NCI-H128 (cell line): ENCODE data around the gene PAFAH1B2.
"Not testable (repeated sequence)": the region's sequence is repeated elsewhere in the genome, so short reads cannot be mapped to it uniquely, and the experiment has no call there.

Experiments
- DNase-seq: peaks from one replicate; lab custom pipeline; 2025; ENCODE audit not compliant: unreplicated experiment; lab: John Stamatoyannopoulos, UW

Gene PAFAH1B2

DNA sequence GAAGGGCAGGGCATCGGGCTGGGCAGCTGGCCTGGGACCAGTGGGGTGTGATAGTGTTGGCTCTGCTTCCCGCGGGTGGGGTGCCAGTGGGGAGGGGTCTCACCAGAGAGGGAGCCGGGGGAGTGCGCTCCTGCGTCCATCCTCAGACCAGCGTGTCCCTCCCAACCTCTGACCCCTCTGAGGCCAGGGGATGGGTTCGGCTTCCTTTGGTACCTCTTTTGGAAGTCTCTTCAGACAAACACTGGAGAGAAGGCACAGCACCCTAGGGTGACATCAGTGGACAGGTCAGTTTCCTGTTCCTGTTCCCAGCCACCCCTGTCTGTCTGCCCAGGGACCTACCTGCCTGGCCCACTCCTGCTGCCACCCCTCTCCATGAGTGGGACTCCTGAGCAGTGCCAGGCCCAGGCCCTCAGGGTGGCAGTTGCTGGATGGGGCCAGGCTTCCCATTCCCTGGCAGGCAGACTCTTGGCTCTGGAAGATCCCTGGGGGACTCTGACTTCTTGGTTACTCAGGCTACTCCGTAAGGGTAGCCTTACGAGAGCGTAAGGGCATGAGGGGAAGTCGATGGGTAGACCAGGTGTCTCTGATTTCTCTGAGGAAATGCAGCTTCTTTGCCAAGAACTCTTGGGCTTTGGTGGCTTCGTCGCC lies 57.7 kb downstream of the PAFAH1B2 start:
- DNase-seq, result no peak

DNA sequence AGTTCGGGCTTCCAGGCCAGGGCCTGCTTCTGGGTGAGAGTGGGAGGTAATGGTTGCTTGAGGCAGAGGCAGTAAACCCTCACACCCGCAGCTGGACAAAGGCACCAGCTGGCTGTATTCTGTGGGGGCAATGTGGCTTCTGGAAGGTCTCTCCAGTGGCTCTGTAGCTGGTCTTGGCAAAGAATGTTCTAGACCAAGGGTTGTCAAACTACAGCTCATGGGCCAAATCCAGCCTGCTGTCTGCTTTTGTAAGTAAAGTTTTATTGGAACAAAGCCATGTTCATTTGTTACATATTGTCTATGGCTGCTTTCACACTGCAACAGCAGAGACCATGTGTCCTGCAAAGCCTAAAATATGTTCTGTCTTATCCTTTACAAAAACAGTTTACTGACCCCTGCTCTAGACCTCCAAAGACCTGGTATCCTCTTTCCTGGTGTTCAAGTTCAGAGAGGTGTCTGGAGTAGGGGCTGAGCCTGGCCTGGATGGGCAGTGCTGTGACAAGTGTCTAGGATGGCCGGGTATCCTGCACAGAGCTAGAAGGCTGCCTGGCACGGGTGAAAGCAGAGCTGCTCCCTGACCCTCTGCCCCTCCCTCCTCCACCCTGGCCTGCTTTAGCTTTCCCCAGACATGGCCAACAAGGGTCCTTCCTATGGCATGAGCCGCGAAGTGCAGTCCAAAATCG lies 58.4 kb downstream of the PAFAH1B2 start:
- no peak for DNase-seq

DNA sequence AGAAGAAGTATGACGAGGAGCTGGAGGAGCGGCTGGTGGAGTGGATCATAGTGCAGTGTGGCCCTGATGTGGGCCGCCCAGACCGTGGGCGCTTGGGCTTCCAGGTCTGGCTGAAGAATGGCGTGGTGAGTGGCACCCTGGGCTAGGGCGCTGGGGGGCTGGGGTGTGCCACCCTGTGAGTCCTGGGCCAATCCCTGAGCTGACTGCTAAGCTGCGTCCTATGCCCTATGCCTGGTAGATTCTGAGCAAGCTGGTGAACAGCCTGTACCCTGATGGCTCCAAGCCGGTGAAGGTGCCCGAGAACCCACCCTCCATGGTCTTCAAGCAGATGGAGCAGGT lies 59.0 kb downstream of the PAFAH1B2 start:
- no peak for DNase-seq

DNA sequence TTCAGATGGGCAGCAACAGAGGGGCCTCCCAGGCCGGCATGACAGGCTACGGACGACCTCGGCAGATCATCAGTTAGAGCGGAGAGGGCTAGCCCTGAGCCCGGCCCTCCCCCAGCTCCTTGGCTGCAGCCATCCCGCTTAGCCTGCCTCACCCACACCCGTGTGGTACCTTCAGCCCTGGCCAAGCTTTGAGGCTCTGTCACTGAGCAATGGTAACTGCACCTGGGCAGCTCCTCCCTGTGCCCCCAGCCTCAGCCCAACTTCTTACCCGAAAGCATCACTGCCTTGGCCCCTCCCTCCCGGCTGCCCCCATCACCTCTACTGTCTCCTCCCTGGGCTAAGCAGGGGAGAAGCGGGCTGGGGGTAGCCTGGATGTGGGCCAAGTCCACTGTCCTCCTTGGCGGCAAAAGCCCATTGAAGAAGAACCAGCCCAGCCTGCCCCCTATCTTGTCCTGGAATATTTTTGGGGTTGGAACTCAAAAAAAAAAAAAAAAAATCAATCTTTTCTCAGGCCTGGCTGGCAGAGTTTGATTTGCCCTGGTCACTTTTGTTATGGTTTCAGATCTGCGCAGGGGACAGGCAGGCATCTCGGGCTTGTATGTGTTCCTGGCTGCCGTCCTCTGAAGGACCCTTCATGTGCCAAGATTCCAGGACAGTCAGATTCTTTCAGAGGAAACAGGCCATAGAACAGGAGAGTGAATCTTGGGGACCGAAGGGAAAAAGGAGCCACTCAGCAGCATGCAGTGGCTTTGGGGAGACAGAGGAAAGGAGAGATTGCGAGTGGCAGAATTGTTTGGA lies 60.4 kb downstream of the PAFAH1B2 start:
- no peak for DNase-seq

DNA sequence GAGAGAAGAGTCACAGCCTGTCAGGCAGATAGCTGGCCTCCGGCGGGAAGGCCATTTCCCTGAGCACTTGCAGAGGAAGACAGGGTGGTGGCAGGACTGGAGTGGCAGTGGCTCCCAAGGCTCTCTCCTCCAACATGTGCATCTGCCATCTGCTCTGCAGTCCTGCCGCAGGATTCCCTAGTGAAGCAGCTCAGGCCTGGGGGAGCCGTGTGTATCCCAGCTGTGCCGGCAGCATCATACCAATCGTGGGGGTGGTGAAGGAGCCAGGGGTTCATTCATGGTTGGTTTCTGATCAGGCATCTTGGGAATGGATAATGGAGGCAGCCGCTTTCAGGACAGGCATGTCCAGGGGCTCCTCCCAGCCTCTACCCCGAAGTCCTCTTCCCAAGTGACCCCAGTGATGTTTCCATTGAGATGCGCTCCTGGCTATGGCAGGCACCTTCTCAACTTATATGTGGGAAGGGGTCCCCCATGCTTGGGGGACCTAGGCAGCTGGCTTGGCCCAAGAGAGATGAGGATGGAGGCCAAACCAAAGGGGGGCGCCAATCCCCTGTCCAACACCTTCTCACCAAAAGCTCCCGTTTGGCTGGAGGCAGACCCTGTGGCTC lies 61.2 kb downstream of the PAFAH1B2 start:
- DNase-seq, result no peak

DNA sequence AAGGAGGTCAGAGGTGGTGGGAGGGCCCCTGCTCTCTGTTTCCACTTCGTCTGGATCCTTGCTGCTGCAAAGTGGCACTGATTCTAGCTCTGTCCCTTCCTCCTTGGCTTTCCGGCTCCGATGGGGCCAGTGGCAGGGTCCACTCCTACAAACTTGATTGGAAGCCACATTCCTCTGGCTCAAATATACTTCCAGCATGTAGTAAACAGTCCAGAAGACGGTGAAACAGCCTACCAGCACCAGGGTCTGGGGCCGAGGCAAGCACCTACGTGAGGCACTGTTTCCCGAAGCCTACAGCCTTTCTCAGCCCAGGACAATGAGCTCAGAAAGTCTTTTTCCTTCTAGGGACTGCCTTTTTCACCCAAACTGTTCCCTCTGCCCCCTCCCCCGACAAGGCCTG lies 62.0 kb downstream of the PAFAH1B2 start:
- DNase-seq, result not testable (repeated sequence)

DNA sequence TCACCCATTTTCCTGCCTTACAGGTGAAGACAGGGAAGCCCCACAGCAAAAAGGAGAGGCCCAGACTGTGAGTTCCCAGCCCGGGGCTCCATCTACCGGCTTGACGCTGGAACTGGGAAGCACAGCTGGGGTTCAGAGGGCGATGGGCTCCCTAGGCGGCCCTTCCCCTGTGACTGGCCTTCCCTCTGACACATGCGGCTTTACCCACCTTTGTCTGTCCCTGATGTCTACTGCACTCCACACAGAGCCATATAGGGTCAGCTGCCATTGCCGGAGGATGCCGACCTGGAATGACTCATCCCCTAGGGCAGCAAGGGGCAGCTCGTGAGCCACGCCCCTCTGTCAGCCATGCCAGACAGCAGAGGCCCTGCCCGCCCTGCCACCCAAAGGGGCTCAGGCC lies 62.8 kb downstream of the PAFAH1B2 start:
- DNase-seq, result not testable (repeated sequence)

DNA sequence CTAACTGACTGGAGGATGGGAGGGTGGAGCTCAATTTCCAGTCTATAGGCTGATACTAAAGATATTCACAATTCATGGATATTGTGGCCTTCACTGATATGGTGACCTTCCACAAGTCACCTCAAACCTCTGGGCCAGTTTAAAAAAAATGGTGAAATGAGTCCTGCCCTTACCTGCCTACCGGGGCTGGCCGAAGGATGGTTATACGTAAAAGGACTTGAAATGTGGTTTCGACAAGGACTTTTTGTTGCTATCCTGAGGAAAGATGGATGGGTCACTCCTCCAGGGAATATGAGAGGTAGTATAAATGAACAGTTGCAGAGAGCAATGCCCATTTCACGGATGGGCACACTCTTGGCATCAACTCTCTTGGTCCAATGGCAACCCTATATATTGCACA lies 63.4 kb downstream of the PAFAH1B2 start:
- DNase-seq, result not testable (repeated sequence)

DNA sequence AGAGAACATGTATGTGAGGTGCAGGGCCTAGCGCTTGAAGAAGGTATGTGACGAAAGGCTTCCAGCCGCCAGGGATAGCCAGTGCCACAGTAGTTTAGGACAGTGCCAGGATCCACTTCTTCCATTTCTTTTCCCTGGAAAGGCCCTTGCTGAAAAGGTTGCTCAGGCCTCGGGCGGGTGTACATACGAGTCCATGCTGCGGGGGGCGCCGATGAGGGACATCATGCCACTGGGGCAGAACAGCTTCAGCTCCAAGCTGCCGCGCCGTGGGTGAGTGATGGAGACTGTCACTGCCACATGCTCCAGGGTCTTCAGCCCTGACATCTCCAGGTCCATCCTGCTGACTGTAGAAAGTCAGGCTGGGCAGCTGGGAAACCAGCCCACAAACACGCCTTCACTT lies 64.6 kb downstream of the PAFAH1B2 start:
- not testable (repeated sequence) for DNase-seq

DNA sequence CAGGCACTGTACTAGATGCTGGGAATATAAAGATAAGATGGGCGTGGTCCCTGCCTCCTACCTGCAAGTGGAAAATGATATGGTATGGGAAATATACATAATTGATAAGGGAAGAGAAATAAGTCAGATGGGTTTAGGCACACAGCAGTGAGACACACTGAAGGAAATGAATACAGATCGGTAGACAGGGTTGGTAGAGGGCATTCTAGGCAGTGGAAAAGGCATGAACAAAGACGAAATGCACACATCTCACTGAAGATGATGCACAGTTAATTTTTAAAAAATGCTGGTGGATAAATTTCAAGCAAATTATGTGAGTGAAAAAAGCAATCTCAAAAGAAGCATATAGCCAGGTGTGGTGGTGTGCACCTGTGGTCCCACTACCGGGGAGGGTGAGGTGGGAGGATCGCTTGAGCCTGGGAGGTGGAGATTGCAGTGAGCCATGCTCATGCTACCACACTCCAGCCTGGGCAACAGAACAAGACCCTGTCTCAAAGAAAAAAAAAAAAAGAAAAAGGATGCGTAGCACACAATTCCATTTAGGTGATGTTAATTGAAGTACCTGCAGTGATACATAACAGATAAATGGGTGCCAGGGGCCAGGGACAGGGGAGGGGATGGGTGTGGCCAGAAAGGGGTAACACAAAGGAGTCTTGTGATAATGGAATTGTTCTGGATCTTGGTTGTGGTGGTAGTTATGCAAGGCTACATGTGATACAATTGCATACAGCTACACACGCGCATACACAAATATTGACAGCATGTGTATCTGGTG lies 65.5 kb downstream of the PAFAH1B2 start:
- not testable (repeated sequence) for DNase-seq

DNA sequence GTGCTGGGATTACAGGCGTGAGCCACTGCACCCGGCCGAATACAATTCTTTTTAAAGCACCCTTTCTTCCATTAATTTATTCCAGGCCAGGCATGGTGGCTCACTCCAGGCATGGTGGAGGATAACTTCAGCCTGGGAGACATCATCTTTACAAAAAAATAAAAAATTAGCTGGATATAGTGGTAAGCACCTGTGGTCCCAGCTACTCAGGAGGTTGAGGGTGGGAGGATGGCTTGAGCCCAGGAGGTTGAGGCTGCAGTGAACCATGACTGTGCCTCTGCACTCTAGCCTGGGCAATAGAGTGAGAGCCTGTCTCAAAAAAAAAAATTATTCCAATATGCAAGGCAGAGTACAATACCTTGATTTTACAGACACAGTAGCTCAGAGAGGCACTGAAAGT lies 66.5 kb downstream of the PAFAH1B2 start:
- DNase-seq, result no peak

DNA sequence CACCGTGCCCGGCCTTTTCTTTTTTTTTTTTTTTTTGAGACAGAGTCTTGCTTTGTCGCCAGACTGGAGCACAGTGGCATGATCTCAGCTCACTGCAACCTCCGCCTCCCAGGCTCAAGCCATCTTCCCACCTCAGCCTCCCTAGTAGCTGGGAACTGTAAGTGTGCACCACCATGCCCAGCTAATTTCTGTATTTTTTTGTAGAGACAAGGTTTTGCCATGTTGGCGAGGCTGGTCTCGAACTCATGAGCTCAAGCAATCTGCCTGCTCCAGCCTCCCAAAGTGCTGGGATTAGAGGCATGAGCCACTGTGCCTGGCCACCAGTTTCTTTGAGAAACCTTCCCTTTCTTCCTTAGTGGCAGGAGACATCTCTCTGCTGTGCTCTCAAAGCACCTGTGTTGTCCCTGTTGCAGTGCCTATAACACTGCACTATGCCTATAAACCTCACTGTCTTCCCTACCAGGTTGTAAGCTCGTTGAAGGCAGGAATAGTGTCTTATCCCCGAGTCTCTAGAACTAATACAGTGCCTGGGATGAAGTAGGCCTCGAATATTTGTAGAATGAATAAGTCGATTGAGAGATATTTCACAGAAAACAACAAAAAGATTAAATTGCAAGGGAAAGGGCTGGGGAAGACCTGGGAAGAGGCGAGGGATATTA lies 68.7 kb downstream of the PAFAH1B2 start:
- DNase-seq, result no peak

DNA sequence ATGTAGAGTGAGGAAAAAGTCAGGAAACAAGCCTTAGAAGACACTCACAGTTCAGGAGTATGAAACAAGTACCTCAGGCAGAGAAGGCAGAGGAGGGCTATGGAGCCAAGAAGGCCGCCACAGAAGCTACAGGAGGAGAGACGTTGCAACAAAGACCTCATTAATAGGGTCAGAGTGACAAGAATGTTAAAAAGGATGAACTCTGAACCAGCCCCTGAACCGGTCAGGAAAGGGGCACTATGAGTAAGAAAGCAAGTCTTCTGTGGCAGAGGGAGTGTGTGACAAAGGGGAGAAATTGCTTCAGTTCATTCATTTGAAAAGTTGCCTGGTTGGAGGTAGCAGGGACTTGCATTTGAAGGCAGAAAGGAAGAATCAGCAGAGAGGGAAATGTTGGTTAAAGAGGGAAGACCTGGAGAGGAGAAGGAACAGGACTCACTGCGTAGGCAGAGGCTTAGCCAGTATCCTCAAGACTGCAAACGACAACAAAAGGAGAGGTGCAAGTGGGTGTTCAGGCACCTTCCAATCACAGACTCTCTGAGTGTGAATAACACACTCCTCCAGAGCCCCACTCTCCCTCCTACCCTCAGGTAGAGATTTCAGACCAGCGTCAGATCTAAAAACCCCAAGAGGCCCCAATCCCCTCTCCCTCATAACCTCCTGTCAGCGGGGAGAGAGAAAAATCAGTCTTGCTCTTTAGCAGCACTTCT lies 70.5 kb downstream of the PAFAH1B2 start:
- DNase-seq, result no peak

DNA sequence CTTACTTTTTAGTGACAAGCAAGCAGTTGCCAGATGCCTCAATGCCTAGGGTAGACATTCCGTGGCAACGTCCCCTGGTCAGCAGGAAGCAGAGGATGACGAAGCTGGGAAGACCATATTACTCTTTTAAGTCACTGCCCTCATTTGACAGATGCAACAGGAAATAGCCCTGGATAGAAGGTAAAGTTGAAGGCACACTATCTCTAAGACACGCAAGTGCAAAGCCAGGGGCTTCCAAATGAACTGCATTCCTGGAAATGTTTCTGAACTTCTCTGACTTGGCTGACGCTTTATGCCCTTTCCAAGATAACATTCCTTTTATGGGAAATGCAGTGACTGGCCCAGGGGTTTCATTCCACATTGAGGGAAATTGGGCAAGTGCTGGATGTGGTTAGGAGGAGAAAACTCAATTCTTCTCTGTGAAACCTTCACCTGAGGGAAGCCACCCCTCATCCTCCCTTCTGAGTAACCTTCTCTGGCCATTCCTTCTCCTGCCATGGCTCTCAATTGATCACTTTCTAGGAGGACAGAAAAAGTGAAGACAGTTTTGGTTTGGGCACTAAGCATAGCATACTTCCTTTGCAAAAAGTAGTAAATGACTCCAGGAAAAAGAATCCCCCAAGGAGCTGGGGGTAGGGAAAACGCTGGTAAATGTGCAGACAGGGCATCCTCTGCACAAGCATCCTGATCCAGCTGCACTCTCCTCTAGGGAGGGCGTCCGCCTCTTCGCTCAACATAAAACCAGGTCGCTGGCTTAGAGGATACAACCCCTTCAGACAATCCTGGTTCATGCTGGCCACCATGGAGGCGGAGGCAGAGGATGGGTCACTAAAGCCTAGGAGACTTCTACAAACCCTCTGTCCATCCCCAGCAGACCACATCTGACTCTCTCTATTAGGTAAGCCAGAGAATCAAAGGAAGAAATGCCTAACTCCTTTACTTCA lies 73.3 kb downstream of the PAFAH1B2 start:
- DNase-seq, result no peak

DNA sequence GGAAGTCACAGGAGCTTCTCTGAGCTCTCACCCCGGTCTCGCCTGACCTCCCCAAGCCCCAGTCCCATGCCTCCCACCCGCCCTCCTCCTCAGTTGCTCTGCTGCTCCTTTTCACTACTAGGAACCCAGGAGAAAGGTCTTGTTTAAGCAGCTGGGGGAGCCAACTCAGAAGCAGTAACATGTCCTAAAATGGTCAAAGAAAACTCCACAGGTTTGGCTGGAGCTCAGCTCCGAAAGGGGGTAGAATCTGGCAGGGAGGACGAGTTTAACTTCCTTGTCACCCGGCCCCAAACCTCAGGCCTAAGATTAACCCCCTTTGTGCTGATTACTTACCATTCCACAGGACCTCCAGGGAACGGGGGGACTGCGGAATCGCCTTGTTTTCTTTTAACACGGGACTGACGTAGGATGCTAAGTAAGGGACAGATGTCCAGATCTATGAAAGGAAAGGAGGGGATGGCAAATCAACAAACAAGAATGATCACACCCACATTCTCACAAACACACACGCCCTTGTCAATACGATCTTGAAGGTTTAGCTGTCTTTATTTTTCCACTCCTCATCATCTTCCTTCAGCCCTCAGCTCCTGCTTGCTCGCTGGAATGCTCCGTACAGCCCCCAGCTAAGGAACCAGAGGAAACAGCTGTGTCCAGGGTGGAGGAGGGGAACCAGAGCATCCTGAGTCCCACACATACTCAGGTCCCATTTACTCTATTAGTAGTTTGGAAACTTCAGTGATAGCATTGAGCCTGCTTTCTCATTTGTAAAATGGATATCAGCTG lies 74.2 kb downstream of the PAFAH1B2 start:
- no peak for DNase-seq

DNA sequence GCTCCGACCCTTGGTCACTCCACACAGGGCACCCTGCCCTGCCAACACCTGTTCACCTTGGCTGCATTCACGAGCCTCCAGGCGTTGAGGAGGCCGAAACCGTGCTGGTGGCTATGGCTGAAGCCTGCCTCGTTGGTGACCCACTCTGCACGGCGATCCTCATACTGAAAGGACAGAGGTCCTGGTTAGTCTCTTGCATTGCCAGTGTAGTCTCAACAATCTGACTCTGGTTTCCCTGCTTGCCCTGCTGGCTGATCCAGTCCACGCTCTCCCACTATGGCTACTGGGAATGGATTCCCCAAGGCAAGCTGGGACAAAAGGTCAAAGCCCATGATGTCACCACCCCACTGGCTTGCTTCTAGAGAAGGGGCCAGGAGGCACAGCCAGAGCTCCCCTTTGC lies 74.9 kb downstream of the PAFAH1B2 start:
- no peak for DNase-seq

DNA sequence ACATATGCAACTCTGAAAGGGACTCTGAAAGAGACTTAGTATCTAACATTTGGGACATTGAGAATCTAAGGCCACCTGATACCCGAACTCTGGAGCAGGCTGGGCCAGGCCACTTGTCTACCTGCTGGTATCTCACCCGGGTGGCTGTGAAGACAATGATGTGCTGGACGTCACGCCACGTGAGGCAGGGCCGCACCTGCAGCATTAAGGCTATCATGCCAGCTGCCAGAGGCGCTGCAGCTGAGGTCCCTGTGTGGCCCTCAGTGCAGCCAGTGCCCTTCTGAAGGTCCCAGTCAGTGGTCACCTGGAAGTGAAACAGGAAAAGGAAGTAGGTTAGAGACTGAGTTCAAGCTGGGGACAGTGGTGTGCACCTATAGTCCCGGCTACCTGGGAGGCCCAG lies 75.4 kb downstream of the PAFAH1B2 start:
- no peak for DNase-seq

DNA sequence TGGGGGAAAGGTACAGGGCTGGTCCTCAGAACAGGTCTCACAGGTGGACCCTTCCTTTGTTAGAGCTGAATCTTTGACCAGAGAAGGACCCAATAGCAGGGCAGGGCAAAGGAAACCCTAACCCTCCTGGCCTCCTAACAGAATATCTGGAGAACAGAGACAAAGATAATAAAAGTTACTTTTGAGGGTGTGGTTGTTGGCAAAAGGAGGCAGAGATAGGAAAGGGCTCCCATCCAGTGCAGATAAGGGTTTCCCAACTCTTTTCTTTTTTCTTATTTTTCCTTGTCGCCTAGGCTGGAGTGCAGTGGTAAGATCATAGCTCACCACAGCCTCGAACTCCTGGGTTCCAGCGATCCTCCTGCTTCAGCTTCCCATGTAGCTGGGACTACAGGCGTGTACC lies 75.9 kb downstream of the PAFAH1B2 start:
- DNase-seq, result no peak
